NCI-H1092 (cell line): ENCODE measurements around the gene RIC8B.

Source experiments
- DNase-seq: peaks from one replicate; lab custom pipeline; 2025; lab: John Stamatoyannopoulos, UW

Gene RIC8B

GRCh38 chr12:106801830-106802533 lies 27.5 kb downstream of the RIC8B start:
- no peak for DNase-seq

GRCh38 chr12:106804668-106805067 lies 30.2 kb downstream of the RIC8B start:
- DNase-seq: no peak

GRCh38 chr12:106814714-106815113 lies 40.2 kb downstream of the RIC8B start:
- no peak for DNase-seq

- no peak for DNase-seq
Measured at GRCh38 chr12:106815741-106816140, 41.3 kb downstream of the RIC8B start.

GRCh38 chr12:106816231-106816630 lies 41.7 kb downstream of the RIC8B start:
- DNase-seq: no peak

- no peak for DNase-seq
Measured at GRCh38 chr12:106819991-106820390, 45.5 kb downstream of the RIC8B start.

GRCh38 chr12:106831699-106832098 lies 57.2 kb downstream of the RIC8B start:
- DNase-seq: no peak

GRCh38 chr12:106837782-106838181 lies 63.3 kb downstream of the RIC8B start:
- no peak for DNase-seq

GRCh38 chr12:106839333-106839732 lies 64.9 kb downstream of the RIC8B start:
- DNase-seq: no peak

GRCh38 chr12:106840243-106840642 lies 65.8 kb downstream of the RIC8B start:
- DNase-seq: no peak

- no peak for DNase-seq
Measured at GRCh38 chr12:106841510-106842302, 67.2 kb downstream of the RIC8B start.

GRCh38 chr12:106845902-106846301 lies 71.4 kb downstream of the RIC8B start:
- DNase-seq: no peak

GRCh38 chr12:106847861-106848260 lies 73.4 kb downstream of the RIC8B start:
- DNase-seq: no peak

- no peak for DNase-seq
Measured at GRCh38 chr12:106851306-106851705, 76.8 kb downstream of the RIC8B start.

GRCh38 chr12:106854723-106855122 lies 80.2 kb downstream of the RIC8B start:
- DNase-seq: no peak

GRCh38 chr12:106855221-106855758 lies 80.8 kb downstream of the RIC8B start:
- no peak for DNase-seq

GRCh38 chr12:106861984-106862916 lies 87.8 kb downstream of the RIC8B start:
- no peak for DNase-seq

- no peak for DNase-seq
Measured at GRCh38 chr12:106863189-106863588, 88.7 kb downstream of the RIC8B start.

- DNase-seq: no peak
Measured at GRCh38 chr12:106865683-106866082, 91.2 kb downstream of the RIC8B start.

GRCh38 chr12:106866426-106867080 lies 92.1 kb downstream of the RIC8B start:
- DNase-seq: no peak

GRCh38 chr12:106867651-106868050 lies 93.2 kb downstream of the RIC8B start:
- no peak for DNase-seq
